ENCODE results near the gene RPS17. TPM values are rescaled to one million over a fixed set of nuclear protein-coding genes. Genes with fewer than 3 reads are reported as not detected.

Gene RPS17
- total RNA-seq, 4 donors from 2014 or later: 1,206 to 4,149 (median 2,794) TPM

DNA sequence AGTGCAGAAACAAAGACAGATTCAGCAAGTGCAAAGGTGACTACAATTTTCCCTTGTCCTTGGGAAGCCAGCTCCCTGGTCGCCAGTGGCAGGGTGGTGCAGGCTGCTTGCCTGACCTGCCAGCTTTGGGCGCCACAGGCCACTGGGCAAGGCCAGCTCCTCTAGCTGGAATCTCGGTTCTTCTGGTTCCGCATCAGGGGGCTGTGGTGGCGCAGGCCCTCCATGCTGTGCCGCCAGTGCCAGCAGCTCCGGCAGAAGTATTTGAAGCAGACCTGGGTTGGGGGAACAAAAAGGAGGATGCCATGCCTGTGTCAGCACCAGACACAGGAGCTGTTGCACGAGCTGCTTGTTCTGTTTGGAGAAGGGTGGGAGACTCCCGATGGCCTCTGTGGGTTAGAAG is 4.2 kb upstream of the RPS17 start:
- H3K36me3 ChIP-seq: no peaks in the 10 kb centered on the region
- intact Hi-C loops (cut with DNase I): no loop called here
- H3K27me3 ChIP-seq: no peaks in the 10 kb centered on the region
- no peak overlapping the region for H3K27ac ChIP-seq
- H3K4me1 ChIP-seq: peaks cover 5 to 11% (median 6%) of the 10 kb centered on the region in 3 donors
- no peaks in the 10 kb centered on the region for H3K9me3 ChIP-seq
- no peak for TF ChIP-seq POLR2A (IDR thresholded peaks at IDR 0.05)
- DNase-seq: no peak
- 60 to 64% methylated on average over 3 of the region's 9 CpGs for WGBS, 2 donors
- H3K4me3 ChIP-seq: no peak overlapping the region

GRCh38 chr15:82543160-82543559 is 2.9 kb upstream of the RPS17 start:
- Histone ChIP-seq H3K9me3 (no peaks in the 10 kb centered on the region), H3K4me3 (no peak overlapping the region), H3K27ac (no peak overlapping the region), H3K36me3 (peaks cover 0 to 12% (median 6%) of the 10 kb centered on the region in 3 donors), H3K27me3 (no peaks in the 10 kb centered on the region), H3K4me1 (peaks cover 10 to 24% (median 17%) of the 10 kb centered on the region in 3 donors)
- TF ChIP-seq POLR2A (IDR thresholded peaks at IDR 0.05): no peak
- TF ChIP-seq, protein P1, sequence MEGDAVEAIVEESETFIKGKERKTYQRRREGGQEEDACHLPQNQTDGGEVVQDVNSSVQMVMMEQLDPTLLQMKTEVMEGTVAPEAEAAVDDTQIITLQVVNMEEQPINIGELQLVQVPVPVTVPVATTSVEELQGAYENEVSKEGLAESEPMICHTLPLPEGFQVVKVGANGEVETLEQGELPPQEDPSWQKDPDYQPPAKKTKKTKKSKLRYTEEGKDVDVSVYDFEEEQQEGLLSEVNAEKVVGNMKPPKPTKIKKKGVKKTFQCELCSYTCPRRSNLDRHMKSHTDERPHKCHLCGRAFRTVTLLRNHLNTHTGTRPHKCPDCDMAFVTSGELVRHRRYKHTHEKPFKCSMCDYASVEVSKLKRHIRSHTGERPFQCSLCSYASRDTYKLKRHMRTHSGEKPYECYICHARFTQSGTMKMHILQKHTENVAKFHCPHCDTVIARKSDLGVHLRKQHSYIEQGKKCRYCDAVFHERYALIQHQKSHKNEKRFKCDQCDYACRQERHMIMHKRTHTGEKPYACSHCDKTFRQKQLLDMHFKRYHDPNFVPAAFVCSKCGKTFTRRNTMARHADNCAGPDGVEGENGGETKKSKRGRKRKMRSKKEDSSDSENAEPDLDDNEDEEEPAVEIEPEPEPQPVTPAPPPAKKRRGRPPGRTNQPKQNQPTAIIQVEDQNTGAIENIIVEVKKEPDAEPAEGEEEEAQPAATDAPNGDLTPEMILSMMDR (IDR thresholded peaks at IDR 0.05): no peak
- intact Hi-C loops (cut with DNase I): no loop called here
- DNase-seq: no peak
- 15 to 23% methylated on average over 2 of the region's 2 CpGs for WGBS, 2 donors

DNA sequence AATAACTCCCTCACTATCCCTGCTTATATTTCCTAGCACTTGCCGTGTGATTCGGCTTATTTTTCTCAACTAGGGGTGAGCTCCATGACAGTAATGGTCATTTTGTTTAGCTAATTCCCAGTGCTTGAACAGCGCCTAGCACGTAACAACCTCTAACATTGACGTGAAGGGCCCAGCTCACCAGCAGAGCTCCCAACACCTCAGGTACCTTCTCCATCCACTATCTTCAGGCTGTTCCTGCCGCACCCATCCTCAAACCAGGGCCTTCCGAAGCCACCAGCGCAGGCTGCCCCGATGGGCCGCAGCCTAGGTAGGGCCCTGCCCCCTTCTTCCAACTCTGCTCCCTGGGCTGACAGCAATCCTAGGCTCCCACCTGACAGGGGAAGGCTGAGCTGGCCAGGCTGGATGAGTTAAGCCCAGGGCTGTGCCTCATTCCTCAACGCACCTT is 751 bp upstream of the RPS17 start:
- peaks cover 12 to 33% (median 20%) of the 10 kb centered on the region in 3 donors for H3K36me3 ChIP-seq
- WGBS, 2 donors: 23 to 31% methylated on average over 3 to 10 of the region's 11 CpGs
- no peaks in the 10 kb centered on the region for H3K27me3 ChIP-seq
- intact Hi-C loops (cut with DNase I): no loop called here
- TF ChIP-seq POLR2A (IDR thresholded peaks at IDR 0.05): no peak
- TF ChIP-seq, protein P1 (IDR thresholded peaks at IDR 0.05): no peak
- no peaks in the 10 kb centered on the region for H3K9me3 ChIP-seq
- H3K4me3 ChIP-seq: peak overlapping the region; percentile 68 to 93 (median 84)
- H3K27ac ChIP-seq: peak overlapping the region; percentile 92 to 97 (median 95)
- H3K4me1 ChIP-seq: peaks cover 10 to 42% (median 26%) of the 10 kb centered on the region in 3 donors
- DNase-seq: no peak

DNA sequence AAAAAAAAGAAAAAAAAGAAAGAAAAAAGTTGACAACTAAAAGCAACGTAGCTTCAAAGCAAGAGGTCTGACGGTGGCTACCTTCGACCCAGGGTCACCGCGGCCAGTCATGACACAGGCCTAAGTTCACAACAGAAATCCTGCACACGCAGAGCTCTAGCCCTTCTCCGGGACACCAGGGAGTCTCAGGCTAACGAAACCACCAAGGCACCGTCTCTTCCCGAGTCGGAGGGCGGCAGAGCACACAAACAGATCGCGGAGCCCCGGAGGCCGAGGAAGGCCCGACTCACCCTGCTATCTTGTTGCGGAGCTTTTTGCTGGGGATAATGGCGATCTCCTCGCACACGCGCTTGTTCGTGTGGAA is 584 bp downstream of the RPS17 start:
- WGBS, 2 donors: 0 to 1% methylated on average over 7 to 8 of the region's 23 CpGs
- Histone ChIP-seq H3K9me3 (no peaks in the 10 kb centered on the region), H3K27ac (peak overlapping the region; percentile 92 to 97 (median 95)), H3K27me3 (no peaks in the 10 kb centered on the region), H3K4me3 (peak overlapping the region; percentile 68 to 93 (median 84)), H3K36me3 (peaks cover 12 to 47% (median 20%) of the 10 kb centered on the region in 3 donors), H3K4me1 (peaks cover 10 to 42% (median 26%) of the 10 kb centered on the region in 3 donors)
- intact Hi-C loops (cut with DNase I): no loop called here
- DNase-seq: no peak
- TF ChIP-seq, protein P1 (IDR thresholded peaks at IDR 0.05): no peak
- no peak for TF ChIP-seq POLR2A (IDR thresholded peaks at IDR 0.05)

DNA sequence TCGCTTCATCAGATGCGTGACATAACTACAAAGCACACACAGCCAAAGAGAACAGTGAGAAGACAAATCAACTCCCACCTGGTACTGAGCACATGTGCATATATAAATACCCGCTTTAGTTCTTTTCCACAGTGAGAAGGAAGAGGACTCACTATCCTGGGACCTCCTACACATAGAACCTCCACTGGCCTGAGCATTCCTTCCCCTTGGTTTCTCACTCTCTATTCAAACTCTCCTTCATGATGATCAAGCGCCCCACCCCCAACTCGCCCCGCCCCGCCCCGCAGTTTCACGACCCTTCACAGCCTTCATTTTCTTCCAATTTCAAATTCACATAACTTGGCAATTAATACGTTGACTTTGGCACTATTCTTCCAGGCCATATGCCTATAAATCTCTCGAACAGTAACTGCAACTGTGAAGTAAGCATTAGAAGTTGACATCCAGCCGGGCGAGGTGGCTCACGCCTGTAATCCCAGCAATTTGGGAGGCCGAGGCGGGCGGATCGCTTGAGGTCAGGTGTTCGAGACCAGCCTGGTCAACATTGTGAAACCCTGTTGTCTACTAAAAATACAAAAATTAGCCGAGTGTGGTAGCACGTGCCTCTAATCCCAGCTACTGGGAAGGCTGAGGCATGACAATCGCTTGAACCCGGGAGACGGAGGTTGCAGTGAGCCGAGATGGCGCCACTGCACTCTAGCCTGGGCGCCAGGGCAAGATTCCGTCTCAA is 1.1 kb downstream of the RPS17 start:
- Histone ChIP-seq H3K27me3 (no peaks in the 10 kb centered on the region), H3K36me3 (peaks cover 12 to 52% (median 20%) of the 10 kb centered on the region in 3 donors), H3K4me3 (peak overlapping the region; percentile 68 to 93 (median 84)), H3K9me3 (no peaks in the 10 kb centered on the region), H3K27ac (peak overlapping the region; percentile 59 to 96 (median 93)), H3K4me1 (peaks cover 10 to 42% (median 26%) of the 10 kb centered on the region in 3 donors)
- intact Hi-C loops (cut with DNase I): no loop called here
- DNase-seq: no peak
- TF ChIP-seq, protein P1 (IDR thresholded peaks at IDR 0.05): no peak
- no peak for TF ChIP-seq POLR2A (IDR thresholded peaks at IDR 0.05)
- WGBS, 2 donors: 11 to 12% methylated on average over 27 of the region's 28 CpGs

All from esophagus squamous epithelium (tissue), 5 donors.